ENCODE results near the gene VWC2.

GRCh38 chr7:49769285-49769857 is 4.1 kb upstream of the VWC2 start:
- TF ChIP-seq CTCF (IDR thresholded peaks at IDR 0.05) (no peak), POLR2A (IDR thresholded peaks at IDR 0.05) (no peak)

Data from body of pancreas (tissue), 4 donors.